ENCODE measurements around the gene EPX.
A peak's percentile ranks its signal among the peaks of the same experiment; 100 is the strongest.

The EPX gene

DNA sequence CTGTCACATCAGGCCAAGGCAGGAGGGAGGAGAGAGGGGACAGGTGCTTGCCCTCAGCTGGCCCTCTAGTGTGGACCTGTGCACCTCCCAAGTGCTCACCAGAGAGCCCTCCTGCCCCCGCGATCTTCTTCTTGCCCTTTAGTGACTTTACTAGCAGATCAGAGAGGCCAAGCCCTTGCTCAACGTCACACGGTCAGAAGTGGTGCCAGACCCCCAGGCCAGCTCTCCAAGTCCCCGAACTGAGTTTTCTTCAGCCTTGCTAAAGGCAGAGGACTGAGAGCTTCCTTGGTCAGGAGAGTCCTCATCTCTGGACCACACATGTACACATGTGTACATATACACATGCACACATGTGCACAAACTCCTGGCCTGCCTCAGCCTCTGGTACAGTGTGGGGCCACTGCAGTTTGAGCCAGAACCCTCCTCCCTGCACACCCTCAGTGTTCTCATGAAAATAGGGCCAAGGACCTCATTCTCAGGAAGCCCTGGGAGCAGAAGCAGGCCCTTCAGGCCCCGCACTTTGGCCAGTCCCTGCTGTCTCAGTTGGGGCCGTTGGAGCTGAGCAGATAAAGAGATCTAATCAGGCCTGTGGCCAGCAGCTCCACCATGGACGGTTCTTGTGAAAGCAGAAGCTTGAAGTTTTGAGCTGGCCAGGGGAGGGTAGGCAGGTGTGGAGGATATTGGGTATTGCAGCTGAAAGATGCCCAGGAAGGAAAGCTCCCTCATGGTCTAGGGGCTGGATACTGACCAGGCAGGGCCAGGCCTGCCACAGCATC is 7.4 kb upstream of the EPX start:
- DNase-seq: no peak

- DNase-seq: no peak
Measured at GRCh38 chr17:58186591-58186990, 5.9 kb upstream of the EPX start.

- DNase-seq: no peak
Measured at GRCh38 chr17:58187063-58187462, 5.5 kb upstream of the EPX start.

- DNase-seq: no peak
Measured at GRCh38 chr17:58187675-58188074, 4.9 kb upstream of the EPX start.

DNA sequence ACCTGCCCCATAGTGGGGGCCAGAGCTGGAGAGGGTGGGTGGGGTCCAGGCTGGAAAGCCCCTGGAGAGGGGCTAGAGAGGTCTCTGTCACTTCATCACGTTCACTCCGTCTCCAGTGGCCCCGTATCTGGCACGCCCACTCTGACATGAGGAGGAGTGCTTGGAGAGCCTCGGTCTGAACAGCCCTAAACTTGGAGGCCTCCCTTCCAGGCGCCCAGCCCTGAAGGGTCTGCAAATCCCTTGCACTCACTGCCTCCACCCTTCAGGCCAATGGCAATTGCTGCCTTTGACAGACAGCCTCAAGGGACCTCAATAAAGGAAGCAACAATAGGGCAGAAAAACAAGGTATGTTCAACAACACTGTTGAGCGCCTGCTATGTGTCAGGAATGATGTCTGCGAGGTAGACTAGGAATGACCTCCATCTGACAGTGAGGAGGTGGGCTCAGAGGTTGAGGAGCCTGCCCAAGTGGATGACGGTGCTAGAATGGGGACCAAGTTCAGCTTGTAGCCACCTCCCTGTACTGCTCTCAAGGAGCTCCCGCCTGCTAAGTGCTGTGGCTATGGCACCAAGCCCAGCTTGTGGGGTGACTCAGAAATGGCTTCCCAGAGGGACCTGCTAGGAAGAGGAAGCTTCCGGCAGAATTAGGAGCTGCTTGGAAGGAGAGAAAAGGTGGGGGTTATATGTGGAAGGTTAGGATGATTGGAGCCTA is 2.9 kb upstream of the EPX start:
- peak; percentile 16 to 46 (median 34) for DNase-seq

- DNase-seq: no peak
Measured at GRCh38 chr17:58191241-58191896, 1.2 kb upstream of the EPX start.

- DNase-seq: no peak
Measured at GRCh38 chr17:58193641-58194255, 1.2 kb downstream of the EPX start.

GRCh38 chr17:58195518-58196123 is 3.1 kb downstream of the EPX start:
- DNase-seq: no peak

DNA sequence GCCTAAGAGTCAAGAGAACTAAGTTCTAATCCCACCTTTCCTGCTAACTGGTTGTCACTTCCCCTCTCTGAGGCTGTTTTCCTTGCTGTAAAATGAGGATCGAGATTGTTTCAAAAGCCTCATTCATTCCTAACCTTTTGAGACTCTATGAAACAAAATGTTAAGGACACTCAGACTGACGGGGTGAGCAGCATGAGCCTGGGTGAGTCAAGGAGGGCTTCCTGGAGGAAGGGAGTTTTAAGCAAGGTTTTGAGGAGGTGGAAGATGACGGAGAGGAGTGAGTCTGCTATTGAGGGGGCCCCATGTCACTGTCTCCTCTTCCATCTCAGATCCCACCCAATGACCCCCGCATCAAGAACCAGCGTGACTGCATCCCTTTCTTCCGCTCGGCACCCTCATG is 4.1 kb downstream of the EPX start:
- DNase-seq: no peak

DNA sequence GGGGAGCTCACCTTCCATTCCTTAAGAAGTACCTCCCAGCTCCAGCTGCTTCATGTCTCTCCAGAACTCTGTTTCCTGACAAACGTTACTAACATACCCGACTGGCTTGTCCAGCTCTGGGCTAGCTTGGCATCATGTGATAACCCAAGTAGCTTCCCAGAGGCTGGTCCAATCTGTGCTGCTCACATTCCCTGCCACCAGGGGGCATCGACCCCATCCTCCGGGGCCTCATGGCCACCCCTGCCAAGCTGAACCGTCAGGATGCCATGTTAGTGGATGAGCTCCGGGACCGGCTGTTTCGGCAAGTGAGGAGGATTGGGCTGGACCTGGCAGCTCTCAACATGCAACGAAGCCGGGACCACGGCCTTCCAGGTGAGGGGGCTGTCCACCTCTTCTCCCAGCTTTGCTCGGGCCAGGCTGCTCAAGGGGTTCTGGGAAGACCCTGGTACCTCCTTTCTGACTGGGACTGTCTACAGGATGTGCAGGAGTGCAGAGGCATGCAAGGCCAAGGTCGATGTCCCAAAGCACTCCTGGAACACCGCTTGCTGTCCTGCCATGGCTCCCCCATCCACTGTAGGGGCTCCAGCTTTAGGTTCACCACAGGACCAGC is 7.6 kb downstream of the EPX start:
- peak; percentile 79 to 85 (median 82) for DNase-seq

GRCh38 chr17:58202859-58203258 is 10.3 kb downstream of the EPX start:
- no peak for DNase-seq

DNA sequence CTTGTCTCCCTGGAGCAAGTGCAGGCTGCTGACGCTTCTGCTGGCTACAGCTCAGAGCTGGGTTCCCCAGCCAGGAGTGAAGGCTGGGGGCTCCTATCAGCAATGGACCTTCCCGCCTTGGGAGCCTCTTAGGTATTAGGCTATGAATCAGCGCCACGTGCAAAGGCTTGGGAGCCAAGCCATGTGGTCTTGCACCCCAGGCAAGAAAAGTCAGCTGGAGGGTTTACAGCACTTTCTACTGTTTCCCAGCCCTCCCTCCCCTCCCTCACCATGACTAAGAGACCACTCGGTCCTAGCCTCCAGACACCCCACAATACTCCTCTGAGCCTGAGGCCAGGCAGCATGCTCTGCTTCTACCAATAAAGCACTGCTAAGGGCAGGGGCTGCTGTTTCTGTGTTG is 12.3 kb downstream of the EPX start:
- DNase-seq: no peak

- DNase-seq: no peak
Measured at GRCh38 chr17:58205936-58206335, 13.4 kb downstream of the EPX start.

DNA sequence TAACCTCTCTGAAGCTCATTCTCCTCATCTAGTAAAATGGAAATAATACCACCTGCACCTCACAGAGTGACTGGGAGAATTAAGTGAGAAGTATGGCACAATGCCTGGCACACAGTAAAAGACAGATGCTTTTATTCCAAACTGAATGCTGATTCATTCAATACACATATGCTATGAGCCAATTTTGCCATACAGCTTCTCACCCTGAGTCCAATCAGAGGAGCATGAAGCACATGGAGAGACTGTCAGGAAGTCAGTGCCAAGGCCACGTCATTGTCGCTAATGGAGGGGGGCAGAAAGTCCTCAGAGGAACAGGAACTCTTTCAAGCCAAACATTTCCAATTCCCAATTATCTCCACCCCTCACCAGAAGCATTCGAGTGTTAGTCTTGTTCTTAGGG is 14.9 kb downstream of the EPX start:
- DNase-seq: no peak

DNA sequence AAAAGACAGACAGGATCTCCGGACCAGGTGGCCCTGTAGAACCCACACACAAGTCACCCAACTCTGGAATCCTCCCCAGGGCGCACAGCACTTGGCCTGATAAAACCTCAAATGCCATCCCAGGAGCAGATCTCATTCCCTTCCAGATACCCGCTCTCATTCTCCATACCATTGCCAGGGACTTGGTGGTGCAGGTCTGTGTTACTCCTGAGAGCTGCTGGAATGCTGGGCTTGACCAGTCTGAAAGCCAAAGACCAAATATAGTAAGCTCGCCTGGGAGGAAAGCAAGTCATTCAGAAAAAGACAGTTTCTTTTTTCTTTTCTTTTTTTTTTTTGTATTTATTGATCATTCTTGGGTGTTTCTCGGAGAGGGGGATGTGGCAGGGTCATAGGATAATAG is 15.8 kb downstream of the EPX start:
- DNase-seq: no peak

DNA sequence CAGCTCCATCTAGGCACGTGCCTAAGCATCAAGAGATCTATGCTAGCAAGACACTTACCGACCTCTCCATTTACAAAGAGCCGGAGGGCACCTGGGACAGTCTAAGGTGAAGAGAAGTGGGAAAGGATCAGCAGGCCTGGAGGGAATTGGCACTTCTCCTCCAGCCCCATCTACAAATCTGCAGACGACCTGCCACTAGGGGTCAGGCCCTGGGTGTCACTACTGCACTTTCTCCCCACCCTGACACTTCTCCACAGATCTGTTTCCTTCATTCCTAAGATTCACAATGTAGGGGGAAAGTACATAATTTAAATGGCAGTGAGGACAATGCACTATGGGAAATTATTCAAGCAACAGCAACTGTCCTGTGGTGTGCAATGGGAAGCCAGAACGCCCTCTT is 18.4 kb downstream of the EPX start:
- peak in 3 of 4 experiments; percentile 12 to 24 (median 24) for DNase-seq

GRCh38 chr17:58215685-58216084 is 23.2 kb downstream of the EPX start:
- no peak for DNase-seq

DNA sequence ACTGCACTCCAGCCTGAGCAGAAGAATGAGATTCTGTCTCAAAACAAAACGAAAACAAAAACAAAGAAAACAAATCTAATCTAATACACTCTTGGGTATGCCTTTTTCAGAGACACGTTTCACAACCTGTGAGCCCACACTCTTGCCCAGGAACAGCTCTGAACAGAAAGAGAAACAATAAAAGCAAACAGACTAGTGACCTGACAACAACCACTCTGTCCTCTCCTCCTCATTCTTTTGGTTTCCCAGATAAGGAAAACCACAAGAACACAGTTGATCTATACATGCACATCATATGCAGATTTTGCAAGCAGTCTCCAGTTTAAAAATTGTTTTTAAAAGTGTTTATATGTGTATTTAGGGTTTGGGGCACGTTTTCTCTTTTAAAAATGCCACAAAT is 25.2 kb downstream of the EPX start:
- no peak for DNase-seq

- DNase-seq: peak; percentile 96 to 98 (median 98)
Measured at GRCh38 chr17:58219007-58219788, 26.7 kb downstream of the EPX start, which contains the start of gene MKS1. TSS of gene MKS1 (minus strand) at chr17:58219255. CDS start at chr17:58219230, 25 bp downstream.

DNA sequence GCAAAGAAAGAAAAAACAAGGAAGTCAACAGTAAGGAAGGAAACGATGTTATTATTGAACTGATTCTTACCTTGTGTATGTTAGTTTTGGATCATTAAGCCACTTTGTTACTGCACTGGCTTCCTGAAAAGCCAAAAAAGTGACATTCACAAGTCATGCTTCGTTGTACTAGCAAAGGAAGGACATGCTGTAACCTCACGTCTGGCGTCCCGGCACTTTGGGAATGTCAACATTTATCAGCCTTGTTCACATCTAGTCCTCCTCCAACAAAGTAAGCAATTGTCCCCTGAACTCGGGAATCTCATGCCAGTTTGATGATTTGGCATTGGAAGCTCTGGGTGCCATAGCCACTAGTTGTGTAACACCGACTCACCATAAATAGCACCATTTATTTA is 27.3 kb downstream of the EPX start:
- DNase-seq: peak in 1 of 4 experiments; percentile 15

DNA sequence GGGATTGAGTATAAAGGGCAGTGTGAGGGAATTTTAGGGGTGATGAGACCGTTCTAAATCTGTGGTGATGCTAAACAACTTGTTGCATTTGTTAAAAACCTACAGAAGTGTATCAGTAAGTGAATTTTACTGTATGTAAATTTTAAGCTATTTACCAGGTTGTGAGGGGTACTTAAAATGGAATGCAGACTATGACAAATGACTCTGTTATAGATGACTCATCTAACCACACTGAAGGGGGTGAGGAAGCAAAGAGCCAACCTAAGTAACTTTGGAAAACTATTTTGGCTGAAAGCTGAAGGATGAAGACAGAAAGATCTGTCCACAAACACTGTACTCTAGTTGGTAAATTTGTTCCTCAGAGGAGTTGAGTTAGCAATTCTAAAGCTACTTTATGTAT is 31.8 kb downstream of the EPX start:
- DNase-seq: peak in 3 of 4 experiments; percentile 20 to 56 (median 47)
